H1 (cell line): ENCODE data around the gene MRPL55. TPM values are rescaled to one million over a fixed set of nuclear protein-coding genes. Genes with fewer than 3 reads are reported as not detected.

Experiments used
- CTCF ChIA-PET: fragments of 300-600 bp; sonication (Branson Sonifier 250); formaldehyde crosslinking; loops from one replicate; lab custom pipeline; 2021; ENCODE audit not compliant: partially characterized antibody; lab: Charles Lee
- POLR2A ChIA-PET: fragments of 300-600 bp; sonication (Branson Sonifier 250); formaldehyde crosslinking; loops from one replicate; lab custom pipeline; 2021; ENCODE audit warnings: inconsistent platforms; ENCODE audit not compliant: partially characterized antibody; lab: Charles Lee
- DNase-seq, 2 experiments: peaks; one replicate each; pipeline versions ENCODE4 v3.0.0 to v3.0.0-alpha.2; 2010 to 2022; ENCODE audit warnings: low spot score in 2 of 2, low read depth in 1 of 2, mixed read lengths in 1 of 2
- FAIRE-seq: peaks from 2 replicates; lab custom pipeline; 2011; peaks lifted over from hg19 to GRCh38; lab: Jason Lieb, UNC
- H2AFZ ChIP-seq: 2 replicates; pipeline ENCODE4 v1.8.1; 2012; ENCODE audit warnings: low read length, inconsistent platforms
- H2AK5ac ChIP-seq: 2 replicates; pipeline ENCODE4 v1.6.1; 2013; ENCODE audit warnings: low read depth, low read length
- H2BK120ac ChIP-seq: replicated peaks from 2 replicates; pipeline ENCODE3; 2013; ENCODE audit warnings: low read depth, low read length, inconsistent platforms
- H2BK12ac ChIP-seq: 2 replicates; pipeline ENCODE4 v1.6.1; 2013; ENCODE audit warnings: low read depth, low read length
- H2BK15ac ChIP-seq: 2 replicates; pipeline ENCODE4 v1.6.1; 2013; ENCODE audit warnings: low read length
- H2BK20ac ChIP-seq: 2 replicates; pipeline ENCODE4 v1.6.1; 2013; ENCODE audit warnings: low read length
- H2BK5ac ChIP-seq: 2 replicates; pipeline ENCODE4 v1.6.1; 2013; ENCODE audit warnings: low read depth, low read length
- H3K14ac ChIP-seq: 2 replicates; pipeline ENCODE4 v1.6.1; 2013; ENCODE audit warnings: inconsistent platforms; ENCODE audit not compliant: insufficient read length
- H3K18ac ChIP-seq: 2 replicates; pipeline ENCODE4 v1.6.1; 2013; ENCODE audit warnings: low read length; ENCODE audit errors: extremely low read depth
- H3K23ac ChIP-seq: 2 replicates; pipeline ENCODE4 v1.6.1; 2013; ENCODE audit warnings: inconsistent platforms; ENCODE audit not compliant: insufficient read length
- H3K23me2 ChIP-seq: 2 replicates; pipeline ENCODE4 v1.6.1; 2013; ENCODE audit warnings: low read depth, low read length
- H3K27ac ChIP-seq: 2 replicates; pipeline ENCODE4 v1.6.1; 2011; ENCODE audit warnings: low read depth, low read length, inconsistent platforms
- H3K27me3 ChIP-seq, 4 experiments: replicated peaks in 1 of 4; 1 replicate in 1 of 4; 2 replicates in 3 of 4; pipeline versions ENCODE4 v1.6.1 to v1.8.1; 2011 to 2013; ENCODE audit warnings: low read length in 3 of 4, mild to moderate bottlenecking in 3 of 4, inconsistent platforms in 2 of 4, mixed read lengths in 2 of 4, moderate library complexity in 1 of 4; ENCODE audit not compliant: control insufficient read depth in 3 of 4, insufficient read depth in 3 of 4; ENCODE audit errors: extremely low read depth in 1 of 4
- H3K36me3 ChIP-seq, 4 experiments: 2 replicates each; pipeline versions ENCODE4 v1.6.1 to v1.8.1; 2011 to 2013; ENCODE audit warnings: mild to moderate bottlenecking in 4 of 4, low read length in 3 of 4, moderate library complexity in 2 of 4, control low read depth in 1 of 4, inconsistent platforms in 1 of 4; ENCODE audit not compliant: insufficient read depth in 4 of 4, control insufficient read depth in 2 of 4
- H3K4ac ChIP-seq: replicated peaks from 2 replicates; pipeline ENCODE3; 2013; ENCODE audit warnings: low read length, low read depth, mixed read lengths, inconsistent platforms; ENCODE audit not compliant: insufficient read length
- H3K4me1 ChIP-seq, 4 experiments: replicated peaks in 1 of 4; 1 replicate in 1 of 4; 2 replicates in 3 of 4; pipeline versions ENCODE4 v1.6.1 to v1.8.1; 2011 to 2013; ENCODE audit warnings: low read length in 3 of 4, inconsistent platforms in 2 of 4, mixed read lengths in 1 of 4; ENCODE audit not compliant: insufficient read depth in 4 of 4, control insufficient read depth in 3 of 4
- H3K4me2 ChIP-seq, 2 experiments: 2 replicates each; pipeline versions ENCODE4 v1.6.1 to v1.8.1; 2011 to 2013; ENCODE audit warnings: low read depth in 2 of 2, low read length in 2 of 2, control low read depth in 1 of 2, inconsistent platforms in 1 of 2, mild to moderate bottlenecking in 1 of 2; ENCODE audit not compliant: insufficient read depth in 1 of 2
- H3K4me3 ChIP-seq, 4 experiments: fragments of 200-600, 300-600 bp in 1 of 4; sonication (generic), shearing (Covaris generic), sonication (Bioruptor Twin) in 1 of 4; 2 replicates each; pipeline versions ENCODE4 v1.5.1 to v1.8.1; 2011 to 2016; ENCODE audit warnings: low read length in 4 of 4, low read depth in 3 of 4, control low read depth in 2 of 4, inconsistent platforms in 2 of 4, mild to moderate bottlenecking in 2 of 4, mixed read lengths in 1 of 4, moderate library complexity in 1 of 4; ENCODE audit not compliant: insufficient read depth in 2 of 4; ENCODE audit errors: extremely low read depth in 1 of 4
- H3K56ac ChIP-seq: replicated peaks from 2 replicates; pipeline ENCODE3; 2013; ENCODE audit warnings: low read depth, mild to moderate bottlenecking, mixed read lengths, low read length, inconsistent platforms; ENCODE audit not compliant: insufficient read length
- H3K79me1 ChIP-seq: 2 replicates; pipeline ENCODE4 v1.6.1; 2013; ENCODE audit warnings: low read depth, low read length, control low read depth
- H3K79me2 ChIP-seq, 2 experiments: 2 replicates each; pipeline versions ENCODE4 v1.6.1 to v1.8.1; 2012 to 2013; ENCODE audit warnings: low read length in 2 of 2, mild to moderate bottlenecking in 2 of 2, inconsistent platforms in 1 of 2; ENCODE audit not compliant: insufficient read depth in 2 of 2, control insufficient read depth in 1 of 2
- H3K9ac ChIP-seq, 4 experiments: replicated peaks in 1 of 4; 1 replicate in 1 of 4; 2 replicates in 3 of 4; pipeline versions ENCODE4 v1.6.1 to v1.8.1; 2011 to 2013; ENCODE audit warnings: low read depth in 3 of 4, low read length in 3 of 4, control low read depth in 2 of 4, mild to moderate bottlenecking in 2 of 4, moderate library complexity in 2 of 4, inconsistent platforms in 1 of 4; ENCODE audit errors: extremely low read depth in 1 of 4
- H3K9me3 ChIP-seq, 2 experiments: 2 replicates each; pipeline versions ENCODE4 v1.6.1 to v1.8.1; 2012 to 2013; ENCODE audit warnings: mild to moderate bottlenecking in 2 of 2, moderate library complexity in 2 of 2, control low read depth in 1 of 2, inconsistent platforms in 1 of 2, low read depth in 1 of 2, low read length in 1 of 2, mixed read lengths in 1 of 2; ENCODE audit not compliant: insufficient read depth in 2 of 2
- H4K20me1 ChIP-seq, 2 experiments: replicated peaks in 1 of 2; 2 replicates each; pipeline versions ENCODE3 to v1.8.1; 2011 to 2013; ENCODE audit warnings: inconsistent platforms in 2 of 2, low read length in 2 of 2, mild to moderate bottlenecking in 1 of 2; ENCODE audit not compliant: insufficient read depth in 2 of 2, control insufficient read depth in 1 of 2
- H4K5ac ChIP-seq: 2 replicates; pipeline ENCODE4 v1.6.1; 2013; ENCODE audit warnings: low read length, low read depth, mixed read lengths, inconsistent platforms; ENCODE audit not compliant: insufficient read length
- H4K8ac ChIP-seq: 2 replicates; pipeline ENCODE4 v1.8.0; 2013; ENCODE audit warnings: mild to moderate bottlenecking, moderate library complexity, low read length, inconsistent platforms; ENCODE audit not compliant: insufficient read depth; ENCODE audit errors: extremely low read depth
- H4K91ac ChIP-seq: replicated peaks from 2 replicates; pipeline ENCODE3; 2013; ENCODE audit warnings: low read length, mixed read lengths, inconsistent platforms; ENCODE audit not compliant: insufficient read length
- BCL11A ChIP-seq, 2 experiments: IDR thresholded peaks; one replicate each; pipeline ENCODE4 v1.6.1; 2011; ENCODE audit warnings: low read depth in 2 of 2, low read length in 2 of 2, mild to moderate bottlenecking in 2 of 2
- EZH2 ChIP-seq: fragments of 200-600 bp; sonication (generic); IDR thresholded peaks from 2 replicates; pipeline ENCODE4 v1.7.1; 2012; ENCODE audit warnings: low read depth, mild to moderate bottlenecking, moderate library complexity, low read length, inconsistent platforms; ENCODE audit not compliant: severe bottlenecking
- HDAC2 ChIP-seq, 2 experiments: fragments of 300-600 bp in 1 of 2; sonication (generic) in 1 of 2; IDR thresholded peaks; 2 replicates each; pipeline ENCODE4 v1.6.1; 2011 to 2012; ENCODE audit warnings: low read depth in 2 of 2, low read length in 2 of 2, mild to moderate bottlenecking in 2 of 2, moderate library complexity in 2 of 2, borderline replicate concordance in 1 of 2, inconsistent platforms in 1 of 2
- JUN ChIP-seq: IDR thresholded peaks from 2 replicates; pipeline ENCODE4 v1.6.1; 2011; ENCODE audit warnings: low read depth, mild to moderate bottlenecking, improper control_type of control experiment, low read length
- MAX ChIP-seq: IDR thresholded peaks from 2 replicates; pipeline ENCODE4 v1.6.1; 2012; ENCODE audit warnings: inconsistent platforms
- PHF8 ChIP-seq: fragments of 200-600 bp; sonication (generic); conservative IDR thresholded peaks from 2 replicates; pipeline ENCODE4 v1.7.1; 2012; ENCODE audit warnings: low read depth, mild to moderate bottlenecking, inconsistent platforms, low read length, moderate library complexity
- POLR2AphosphoS5 ChIP-seq: IDR thresholded peaks from 2 replicates; pipeline ENCODE4 v1.6.1; 2011; ENCODE audit warnings: low read depth, low read length
- RBBP5 ChIP-seq: IDR thresholded peaks from 2 replicates; pipeline ENCODE4 v1.7.1; 2012; ENCODE audit warnings: low read depth, mild to moderate bottlenecking, inconsistent platforms, low read length, moderate library complexity, borderline replicate concordance
- RFX5 ChIP-seq: IDR thresholded peaks from 2 replicates; pipeline ENCODE4 v1.6.1; 2011; ENCODE audit warnings: low read depth, low read length, improper control_type of control experiment, borderline replicate concordance
- SP4 ChIP-seq: IDR thresholded peaks from 2 replicates; pipeline ENCODE4 v1.6.1; 2012; ENCODE audit warnings: low read length, inconsistent platforms
- TEAD4 ChIP-seq: IDR thresholded peaks from 2 replicates; pipeline ENCODE4 v1.6.1; 2012; ENCODE audit warnings: low read depth, low read length, inconsistent platforms, mixed read lengths
- WGBS, 2 experiments: shearing (Covaris generic) in 1 of 2; methylation state at CpG; one replicate each; pipeline versions ENCODE4 v1.1.6 to v1.1.7; 2013 to 2015; ENCODE audit warnings: low lambda C conversion rate in 2 of 2, mixed read lengths in 2 of 2, inconsistent platforms in 1 of 2, low coverage in 1 of 2, missing lambda C conversion rate in 1 of 2; ENCODE audit not compliant: insufficient replicate concordance in 2 of 2, insufficient coverage in 1 of 2, insufficient read length in 1 of 2; ENCODE audit errors: extremely low coverage in 1 of 2, missing lambda C conversion rate in 1 of 2; 5-methylcytosine and 5-hydroxymethylcytosine counted together
- polyA plus RNA-seq, 7 experiments: library from polyadenylated mRNA; depleted of rRNA in 3 of 7; stranded (reverse) in 5 of 7; unstranded in 2 of 7; fragments of >200 nt in 5 of 7; fragments of 200-250 nt in 2 of 7; gene quantifications; 1 replicate in 5 of 7; 2 replicates in 1 of 7; 4 replicates in 1 of 7; pipeline versions ENCODE4 v1.2.1 to v1.2.3, GENCODE V29; 2011 to 2013; ENCODE audit warnings: missing spikeins in 2 of 7, mixed read lengths in 2 of 7
- total RNA-seq: library from RNA; stranded (reverse); fragmentation: NEBNext Ultra II Directional; extraction: Animal tissue kit (Norgen Biotek cat#: 25700); gene quantifications from 2 replicates; pipeline ENCODE4 v1.2.1, GENCODE V29; 2021

Gene MRPL55
- total and polyA plus RNA-seq, 2 of the 8 experiments (the other 6 are each of a cell fraction or from before 2014, with no cell fraction given): 59.0 to 244 TPM

GRCh38 chr1:228110556-228110955, 1.5 kb upstream of the MRPL55 start:
- peak overlapping the region in 1 of 2 experiments; percentile 79; a peak in 1 of 4 replicates for H3K4me2 ChIP-seq
- H3K23me2 ChIP-seq: peaks cover 8% of the 10 kb centered on the region; the same call in 1 of the 2 replicates
- H4K8ac ChIP-seq: no peak overlapping the region
- H3K79me2 ChIP-seq: peaks cover 3 to 8% of the 10 kb centered on the region in 2 experiments; a peak in 2 of 4 replicates
- H3K23ac ChIP-seq: no peak overlapping the region
- peaks cover 0 to 6% of the 10 kb centered on the region in 2 experiments; a peak in 1 of 4 replicates for H3K9me3 ChIP-seq
- DNase-seq (no peak), FAIRE-seq (no peak)
- peaks cover 0 to 13% of the 10 kb centered on the region in 2 experiments for H4K20me1 ChIP-seq
- H3K4me3 ChIP-seq: no peak overlapping the region
- 81% methylated on average over 7 of the region's 7 CpGs; no CpG with 5 or more reads in 1 of the 2 experiments for WGBS, 2 experiments
- no peak overlapping the region for H3K4ac ChIP-seq
- no peak overlapping the region for H2AK5ac ChIP-seq
- no peak overlapping the region for H2BK5ac ChIP-seq
- no peak overlapping the region for H2BK15ac ChIP-seq
- no peak overlapping the region for H2BK20ac ChIP-seq
- peaks cover 12% of the 10 kb centered on the region; the same call in 1 of the 2 replicates for H3K79me1 ChIP-seq
- H3K27me3 ChIP-seq: peaks cover 0 to 6% (median 5%) of the 10 kb centered on the region in 4 experiments; a peak in 2 of 7 replicates
- H2BK12ac ChIP-seq: no peak overlapping the region
- peaks cover 3 to 16% (median 8%) of the 10 kb centered on the region in 4 experiments; a peak in 5 of 8 replicates for H3K36me3 ChIP-seq
- no peak overlapping the region for H4K91ac ChIP-seq
- no peak overlapping the region for H3K27ac ChIP-seq
- POLR2A ChIA-PET: interaction anchor here (1.1 to 2.1 kb wide), 4 partner anchors 11 to 54 kb away, joined by 3 to 9 read pairs (median 4); partner anchors contain the start of gene ARF1
- H3K56ac ChIP-seq: no peak overlapping the region
- peaks cover 0 to 7% (median under 1%) of the 10 kb centered on the region in 4 experiments; a peak in 5 of 7 replicates for H3K4me1 ChIP-seq
- no peak overlapping the region; a peak in 1 of 7 replicates for H3K9ac ChIP-seq
- no peak overlapping the region for H3K14ac ChIP-seq
- H4K5ac ChIP-seq: no peak overlapping the region
- H2BK120ac ChIP-seq: no peak overlapping the region
- H2AFZ ChIP-seq: no peak overlapping the region
- no peak overlapping the region for H3K18ac ChIP-seq
- CTCF ChIA-PET: interaction anchor here (1.0 to 2.5 kb wide), 5 partner anchors 20 to 162 kb away, joined by 3 to 14 read pairs (median 3); partner anchors contain the start of gene WNT3A
- no peak for TF ChIP-seq PHF8
- TF ChIP-seq SP4: no peak
- TF ChIP-seq MAX: no peak
- TF ChIP-seq POLR2AphosphoS5: no peak
- TF ChIP-seq EZH2: no peak
- TF ChIP-seq TEAD4: no peak
- no peak for TF ChIP-seq RBBP5
- no peak for TF ChIP-seq RFX5
- no peak for TF ChIP-seq BCL11A (IDR thresholded peaks at IDR 0.05; ENCODE audit: low read depth in 2 of 2, low read length in 2 of 2)
- TF ChIP-seq JUN: no peak
- no peak for TF ChIP-seq HDAC2 (IDR thresholded peaks at IDR 0.05; ENCODE audit: borderline replicate concordance in 1 of 2, low read depth in 2 of 2, low read length in 2 of 2)
